NB4 (cell line): Measurements from ENCODE around the gene MRPL51.

ENCODE experiments used
- MAX ChIP-seq: IDR thresholded peaks from 2 replicates; pipeline ENCODE4 v1.6.1; 2011; ENCODE audit warnings: low read depth, low read length
- POLR2A ChIP-seq: IDR thresholded peaks from 2 replicates; pipeline ENCODE4 v1.6.1; 2011; ENCODE audit warnings: mild to moderate bottlenecking; ENCODE audit not compliant: insufficient read length; ENCODE audit errors: extremely low read depth
- TF ChIP-seq, protein P1 (sequence below): IDR thresholded peaks from one replicate; pipeline ENCODE4 v1.5.1; 2012; ENCODE audit warnings: low read depth, low read length

- TF ChIP-seq POLR2A (no peak), MAX (no peak)
- TF ChIP-seq, protein P1, sequence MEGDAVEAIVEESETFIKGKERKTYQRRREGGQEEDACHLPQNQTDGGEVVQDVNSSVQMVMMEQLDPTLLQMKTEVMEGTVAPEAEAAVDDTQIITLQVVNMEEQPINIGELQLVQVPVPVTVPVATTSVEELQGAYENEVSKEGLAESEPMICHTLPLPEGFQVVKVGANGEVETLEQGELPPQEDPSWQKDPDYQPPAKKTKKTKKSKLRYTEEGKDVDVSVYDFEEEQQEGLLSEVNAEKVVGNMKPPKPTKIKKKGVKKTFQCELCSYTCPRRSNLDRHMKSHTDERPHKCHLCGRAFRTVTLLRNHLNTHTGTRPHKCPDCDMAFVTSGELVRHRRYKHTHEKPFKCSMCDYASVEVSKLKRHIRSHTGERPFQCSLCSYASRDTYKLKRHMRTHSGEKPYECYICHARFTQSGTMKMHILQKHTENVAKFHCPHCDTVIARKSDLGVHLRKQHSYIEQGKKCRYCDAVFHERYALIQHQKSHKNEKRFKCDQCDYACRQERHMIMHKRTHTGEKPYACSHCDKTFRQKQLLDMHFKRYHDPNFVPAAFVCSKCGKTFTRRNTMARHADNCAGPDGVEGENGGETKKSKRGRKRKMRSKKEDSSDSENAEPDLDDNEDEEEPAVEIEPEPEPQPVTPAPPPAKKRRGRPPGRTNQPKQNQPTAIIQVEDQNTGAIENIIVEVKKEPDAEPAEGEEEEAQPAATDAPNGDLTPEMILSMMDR, result no peak
These were observed 1.2 kb upstream of the MRPL51 start for GRCh38 chr12:6494258-6494743.
